CD14-positive monocyte (primary cell): ENCODE measurements around the gene PTPRH. TPM values are rescaled to one million over a fixed set of nuclear protein-coding genes. Genes with fewer than 3 reads are reported as not detected.

Experiments used
- DNase-seq, 3 donors: peaks; one replicate each; pipeline ENCODE4 v3.0.0-alpha.2; 2011 to 2022
- H2AFZ ChIP-seq: 2 replicates; pipeline ENCODE4 v1.6.0; 2012; ENCODE audit warnings: mild to moderate bottlenecking, low read depth, low read length, inconsistent platforms; ENCODE audit not compliant: insufficient read depth, poor library complexity, severe bottlenecking
- H3K27ac ChIP-seq, 2 donors: 1 replicate in 1 of 2; 2 replicates in 1 of 2; pipeline ENCODE4 v1.5.1; 2012 to 2013; ENCODE audit warnings: low read length in 2 of 2, control low read depth in 1 of 2, inconsistent platforms in 1 of 2, low read depth in 1 of 2, mild to moderate bottlenecking in 1 of 2
- H3K27me3 ChIP-seq, 2 donors: one replicate each; pipeline versions ENCODE4 v1.6.0 to v1.6.1; 2011 to 2013; ENCODE audit warnings: low read length in 2 of 2; ENCODE audit not compliant: control insufficient read depth in 2 of 2, insufficient read depth in 2 of 2
- H3K36me3 ChIP-seq, 2 donors: replicated peaks in 1 of 2; 1 replicate in 1 of 2; 2 replicates in 1 of 2; pipeline versions ENCODE4 v1.5.1 to v1.6.1; 2012 to 2013; ENCODE audit warnings: low read length in 2 of 2, control low read depth in 1 of 2, inconsistent platforms in 1 of 2, mild to moderate bottlenecking in 1 of 2; ENCODE audit not compliant: insufficient read depth in 2 of 2, control insufficient read depth in 1 of 2
- H3K4me1 ChIP-seq, 2 donors: 1 replicate in 1 of 2; 2 replicates in 1 of 2; pipeline versions ENCODE4 v1.5.1 to v1.6.1; 2012 to 2013; ENCODE audit warnings: low read length in 2 of 2, control low read depth in 1 of 2, inconsistent platforms in 1 of 2, mild to moderate bottlenecking in 1 of 2, moderate library complexity in 1 of 2; ENCODE audit not compliant: insufficient read depth in 2 of 2, control insufficient read depth in 1 of 2
- H3K4me2 ChIP-seq: replicated peaks from 2 replicates; pipeline ENCODE3; 2012; ENCODE audit warnings: low read length, moderate library complexity, mild to moderate bottlenecking; ENCODE audit not compliant: poor library complexity, severe bottlenecking; ENCODE audit errors: extremely low read depth
- H3K4me3 ChIP-seq, 3 experiments: fragments of 200-600 bp in 1 of 3; sonication (generic) in 1 of 3; replicated peaks in 1 of 3; 1 replicate in 2 of 3; 2 replicates in 1 of 3; pipeline ENCODE4 v1.5.1; 2011 to 2013; ENCODE audit warnings: low read length in 3 of 3, mild to moderate bottlenecking in 3 of 3, control low read depth in 2 of 3, low read depth in 2 of 3, inconsistent platforms in 1 of 3, moderate library complexity in 1 of 3
- H3K79me2 ChIP-seq: 2 replicates; pipeline ENCODE4 v1.6.0; 2012; ENCODE audit warnings: mild to moderate bottlenecking, control low read depth, inconsistent platforms, low read length, moderate library complexity; ENCODE audit not compliant: insufficient read depth
- H3K9ac ChIP-seq: 2 replicates; pipeline ENCODE4 v1.6.0; 2017; ENCODE audit warnings: low read length, mild to moderate bottlenecking; ENCODE audit not compliant: insufficient read depth, poor library complexity, severe bottlenecking
- H3K9me3 ChIP-seq, 2 donors: replicated peaks in 1 of 2; 1 replicate in 1 of 2; 2 replicates in 1 of 2; pipeline versions ENCODE4 v1.5.1 to v1.6.1; 2012 to 2013; ENCODE audit warnings: low read length in 2 of 2, control low read depth in 1 of 2; ENCODE audit not compliant: control insufficient read depth in 1 of 2, insufficient read depth in 1 of 2
- H4K20me1 ChIP-seq: 2 replicates; pipeline ENCODE4 v1.6.0; 2012; ENCODE audit warnings: mild to moderate bottlenecking, low read length, control low read depth, moderate library complexity; ENCODE audit not compliant: insufficient read depth
- H3K27ac Mint-ChIP-seq, 7 donors: one replicate each; pipeline ENCODE4 v1.8.0; 2020; ENCODE audit warnings: mild to moderate bottlenecking in 7 of 7, mixed read lengths in 7 of 7, moderate library complexity in 6 of 7, inconsistent platforms in 2 of 7
- H3K27me3 Mint-ChIP-seq, 3 donors: one replicate each; pipeline ENCODE4 v1.8.0; 2021 to 2022; ENCODE audit warnings: low read depth in 3 of 3, mild to moderate bottlenecking in 3 of 3, mixed read lengths in 3 of 3, moderate library complexity in 3 of 3, inconsistent platforms in 1 of 3
- H3K36me3 Mint-ChIP-seq, 2 donors: one replicate each; pipeline ENCODE4 v1.8.0; 2020; ENCODE audit warnings: mixed read lengths in 2 of 2, inconsistent platforms in 1 of 2, mild to moderate bottlenecking in 1 of 2
- H3K4me1 Mint-ChIP-seq: one replicate; pipeline ENCODE4 v1.8.0; 2020; ENCODE audit warnings: mild to moderate bottlenecking, mixed read lengths
- H3K4me3 Mint-ChIP-seq, 2 donors: one replicate each; pipeline ENCODE4 v1.8.0; 2020; ENCODE audit warnings: mild to moderate bottlenecking in 2 of 2, mixed read lengths in 2 of 2, moderate library complexity in 1 of 2
- H3K9me3 Mint-ChIP-seq, 7 donors: one replicate each; pipeline ENCODE4 v1.8.0; 2020 to 2022; ENCODE audit warnings: mixed read lengths in 7 of 7, mild to moderate bottlenecking in 6 of 7, moderate library complexity in 6 of 7, inconsistent platforms in 2 of 7
- WGBS: methylation state at CpG from one replicate; pipeline ENCODE4 v1.1.5; 2013; ENCODE audit warnings: missing lambda C conversion rate; ENCODE audit not compliant: insufficient coverage; 5-methylcytosine and 5-hydroxymethylcytosine counted together
- intact Hi-C, 2 donors: fragments of 100-400 bp; cut with micrococcal nuclease; formaldehyde crosslinking; loops; one replicate each; pipeline versions ENCODE4 v1.15.0 to v1.15.1; 2023
- polyA plus RNA-seq, 3 donors: library from polyadenylated mRNA; depleted of rRNA in 1 of 3; unstranded in 2 of 3; stranded (reverse) in 1 of 3; fragments of 300-500 nt in 2 of 3; fragments of >200 nt in 1 of 3; fragmentation: Illumina TruSeq in 2 of 3; gene quantifications; 1 replicate in 2 of 3; 2 replicates in 1 of 3; pipeline ENCODE4 v1.2.3, GENCODE V29; 2012 to 2021
- TF ChIP-seq, protein P1 (sequence below): fragments of 200-600 bp; IDR thresholded peaks from one replicate; pipeline ENCODE4 v1.8.0; 2022; ENCODE audit warnings: antibody characterized with exemption, mild to moderate bottlenecking

PTPRH gene
- polyA plus RNA-seq, 3 donors: 0.08 to 0.53 TPM; not detected in 1

DNA sequence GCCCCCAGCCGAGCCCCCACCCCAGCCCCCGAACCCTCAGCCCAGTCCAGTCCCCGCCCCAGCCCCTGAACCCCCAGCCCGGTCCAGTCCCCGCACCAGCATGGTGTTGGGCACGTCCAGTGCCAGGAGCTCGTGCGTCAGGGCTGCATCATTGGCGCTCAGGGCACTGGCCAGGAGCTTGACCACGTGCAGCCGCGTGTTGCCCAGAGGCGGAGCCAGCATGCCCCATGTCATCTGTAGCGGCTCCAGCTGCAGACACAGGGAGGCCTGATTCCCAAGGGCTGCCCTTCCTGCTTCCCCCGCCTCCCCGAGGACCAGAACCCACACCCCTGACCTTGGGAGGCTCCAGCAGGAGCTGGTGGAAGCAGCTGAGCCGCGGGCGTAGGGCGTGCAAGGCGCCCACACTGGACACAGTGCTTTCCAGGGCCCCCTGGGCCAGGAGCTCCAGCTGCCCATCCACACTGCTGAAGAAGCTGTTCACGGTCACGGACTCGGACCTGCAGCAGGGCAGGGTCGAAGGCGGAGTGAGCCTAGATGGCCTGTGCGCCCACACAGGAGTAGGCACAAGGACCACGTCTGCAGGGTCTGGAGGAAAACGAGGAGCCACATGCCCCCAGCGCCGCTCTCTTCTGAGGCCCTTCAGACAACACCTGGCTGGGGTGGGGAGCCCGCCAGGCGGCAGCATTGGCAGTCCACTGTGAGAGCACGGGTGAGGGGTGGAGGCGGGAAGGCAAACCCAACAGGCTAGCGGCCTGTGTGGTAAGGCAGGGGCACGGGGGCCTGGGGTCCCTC lies 32.0 kb upstream of the PTPRH start:
- Histone ChIP-seq H3K4me1 (no peaks in the 10 kb centered on the region), H3K4me3 (no peak overlapping the region), H3K79me2 (peaks cover 46% of the 10 kb centered on the region), H4K20me1 (peaks cover 99% of the 10 kb centered on the region), H3K4me2 (no peak overlapping the region), H3K9me3 (no peaks in the 10 kb centered on the region), H3K9ac (no peak overlapping the region), H3K36me3 (peaks cover 89 to 99% of the 10 kb centered on the region in 2 donors), H3K27ac (no peak overlapping the region), H2AFZ (no peak overlapping the region), H3K27me3 (no peaks in the 10 kb centered on the region)
- H3K27me3 Mint-ChIP-seq: peaks cover 0 to 2% (median 2%) of the 10 kb centered on the region in 3 donors
- intact Hi-C loops: no loop called here
- peaks cover 0 to 3% (median 0%) of the 10 kb centered on the region in 7 donors for H3K9me3 Mint-ChIP-seq
- no peak overlapping the region for H3K4me3 Mint-ChIP-seq
- TF ChIP-seq, protein P1, sequence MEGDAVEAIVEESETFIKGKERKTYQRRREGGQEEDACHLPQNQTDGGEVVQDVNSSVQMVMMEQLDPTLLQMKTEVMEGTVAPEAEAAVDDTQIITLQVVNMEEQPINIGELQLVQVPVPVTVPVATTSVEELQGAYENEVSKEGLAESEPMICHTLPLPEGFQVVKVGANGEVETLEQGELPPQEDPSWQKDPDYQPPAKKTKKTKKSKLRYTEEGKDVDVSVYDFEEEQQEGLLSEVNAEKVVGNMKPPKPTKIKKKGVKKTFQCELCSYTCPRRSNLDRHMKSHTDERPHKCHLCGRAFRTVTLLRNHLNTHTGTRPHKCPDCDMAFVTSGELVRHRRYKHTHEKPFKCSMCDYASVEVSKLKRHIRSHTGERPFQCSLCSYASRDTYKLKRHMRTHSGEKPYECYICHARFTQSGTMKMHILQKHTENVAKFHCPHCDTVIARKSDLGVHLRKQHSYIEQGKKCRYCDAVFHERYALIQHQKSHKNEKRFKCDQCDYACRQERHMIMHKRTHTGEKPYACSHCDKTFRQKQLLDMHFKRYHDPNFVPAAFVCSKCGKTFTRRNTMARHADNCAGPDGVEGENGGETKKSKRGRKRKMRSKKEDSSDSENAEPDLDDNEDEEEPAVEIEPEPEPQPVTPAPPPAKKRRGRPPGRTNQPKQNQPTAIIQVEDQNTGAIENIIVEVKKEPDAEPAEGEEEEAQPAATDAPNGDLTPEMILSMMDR: no peak
- DNase-seq: no peak
- H3K36me3 Mint-ChIP-seq: peaks cover 81 to 96% of the 10 kb centered on the region in 2 donors
- H3K27ac Mint-ChIP-seq: no peak overlapping the region
- H3K4me1 Mint-ChIP-seq: no peaks in the 10 kb centered on the region
- 97% methylated on average over 35 of the region's 37 CpGs for WGBS

DNA sequence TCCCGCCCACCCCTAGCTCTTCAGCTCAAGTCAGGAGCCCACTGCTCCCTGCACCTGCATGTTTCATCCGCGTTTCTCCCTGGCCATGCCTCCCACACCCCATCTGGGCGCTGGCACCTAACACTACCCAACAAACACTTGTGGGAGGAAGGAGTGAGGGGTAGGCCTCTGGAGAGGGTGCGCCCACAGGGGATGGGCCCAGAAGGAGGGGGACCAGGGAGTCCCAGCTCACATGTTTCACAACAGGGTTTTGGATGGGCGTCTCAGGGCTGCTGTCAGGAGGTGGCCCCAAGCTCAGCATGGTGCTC lies 31.4 kb upstream of the PTPRH start:
- Mint-ChIP-seq H3K27ac (peak overlapping the region in 3 of 7 donors; percentile 33 to 66 (median 59)), H3K4me3 (no peak overlapping the region), H3K36me3 (peaks cover 82 to 96% of the 10 kb centered on the region in 2 donors), H3K9me3 (peaks cover 0 to 3% (median 0%) of the 10 kb centered on the region in 7 donors), H3K4me1 (no peaks in the 10 kb centered on the region), H3K27me3 (peaks cover 0 to 4% (median 0%) of the 10 kb centered on the region in 3 donors)
- no peak for DNase-seq
- no peaks in the 10 kb centered on the region for H3K9me3 ChIP-seq
- TF ChIP-seq, protein P1: no peak
- no peak overlapping the region for H2AFZ ChIP-seq
- peaks cover 90 to 99% of the 10 kb centered on the region in 2 donors for H3K36me3 ChIP-seq
- intact Hi-C loops: no loop called here
- H4K20me1 ChIP-seq: peaks cover 99% of the 10 kb centered on the region
- H3K79me2 ChIP-seq: peaks cover 42% of the 10 kb centered on the region
- H3K27ac ChIP-seq: no peak overlapping the region
- no peak overlapping the region for H3K4me2 ChIP-seq
- H3K9ac ChIP-seq: no peak overlapping the region
- no peaks in the 10 kb centered on the region for H3K4me1 ChIP-seq
- H3K4me3 ChIP-seq: no peak overlapping the region
- H3K27me3 ChIP-seq: no peaks in the 10 kb centered on the region
- 57% methylated on average over 1 of the region's 6 CpGs for WGBS
